CD4-positive, alpha-beta T cell treated with Interleukin-12 subunit alpha and Interleukin-12 subunit beta, for 1 hour (primary cell): ENCODE data around the gene HHLA2.
A peak's percentile ranks its signal among the peaks of the same experiment; 100 is the strongest.
"Not testable (repeated sequence)": the region's sequence is repeated elsewhere in the genome, so short reads cannot be mapped to it uniquely, and the experiment has no call there.

ENCODE experiments used
- DNase-seq: peaks from one replicate; pipeline ENCODE4 v3.0.0-alpha.2; 2020

HHLA2 gene

DNA sequence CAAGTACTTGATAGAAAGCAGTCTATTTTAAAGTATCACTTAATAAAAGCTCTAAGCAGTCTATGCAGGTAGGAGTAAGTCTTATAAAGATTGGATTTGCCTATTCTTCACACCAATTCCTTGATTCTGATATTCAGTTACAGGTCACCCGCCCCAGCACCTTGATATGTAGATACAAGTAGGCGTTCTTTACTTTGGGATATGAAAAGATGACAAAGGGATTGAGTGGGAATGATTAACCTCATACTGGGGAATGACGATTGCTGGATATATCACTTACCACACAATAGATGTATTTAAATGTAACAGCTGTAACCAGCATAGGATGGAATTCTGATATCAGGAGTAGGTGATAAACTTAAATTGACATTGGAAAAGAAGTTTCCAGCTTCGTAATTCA is 47.1 kb downstream of the HHLA2 start:
- DNase-seq = no peak

DNA sequence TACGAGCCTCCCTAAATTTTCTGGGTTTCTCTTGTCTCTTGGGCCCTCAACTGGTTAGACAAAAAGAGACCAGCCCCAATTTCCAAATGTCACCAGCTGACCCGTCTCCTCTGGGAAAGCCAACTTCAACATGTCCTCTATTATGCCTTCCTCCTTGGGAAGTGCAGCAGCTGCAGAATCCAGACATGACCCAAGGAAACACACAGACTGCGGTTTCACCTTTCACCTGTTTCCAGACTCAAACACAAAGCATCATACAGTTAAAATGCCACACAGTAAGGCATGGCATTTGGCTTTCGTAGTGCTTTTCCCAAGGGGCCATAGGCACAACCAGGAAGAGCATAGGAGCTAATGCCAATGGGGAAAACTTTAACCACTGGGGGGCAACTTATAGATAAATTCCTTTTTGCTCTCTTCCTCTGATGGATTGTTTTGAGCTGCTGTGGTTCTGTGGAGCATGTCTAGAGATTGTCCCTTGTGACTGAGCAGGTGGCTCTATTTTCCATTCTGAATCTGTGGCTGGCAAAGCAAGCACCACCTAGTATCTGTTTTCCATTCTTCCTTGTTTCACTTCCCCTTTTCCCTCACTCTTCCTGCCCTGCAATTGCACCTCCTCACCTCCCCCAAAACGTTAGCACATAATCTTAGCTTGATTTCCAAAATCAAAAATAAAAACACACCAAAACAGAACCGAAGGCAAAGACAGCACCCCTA is 49.3 kb downstream of the HHLA2 start:
- no peak for DNase-seq

DNA sequence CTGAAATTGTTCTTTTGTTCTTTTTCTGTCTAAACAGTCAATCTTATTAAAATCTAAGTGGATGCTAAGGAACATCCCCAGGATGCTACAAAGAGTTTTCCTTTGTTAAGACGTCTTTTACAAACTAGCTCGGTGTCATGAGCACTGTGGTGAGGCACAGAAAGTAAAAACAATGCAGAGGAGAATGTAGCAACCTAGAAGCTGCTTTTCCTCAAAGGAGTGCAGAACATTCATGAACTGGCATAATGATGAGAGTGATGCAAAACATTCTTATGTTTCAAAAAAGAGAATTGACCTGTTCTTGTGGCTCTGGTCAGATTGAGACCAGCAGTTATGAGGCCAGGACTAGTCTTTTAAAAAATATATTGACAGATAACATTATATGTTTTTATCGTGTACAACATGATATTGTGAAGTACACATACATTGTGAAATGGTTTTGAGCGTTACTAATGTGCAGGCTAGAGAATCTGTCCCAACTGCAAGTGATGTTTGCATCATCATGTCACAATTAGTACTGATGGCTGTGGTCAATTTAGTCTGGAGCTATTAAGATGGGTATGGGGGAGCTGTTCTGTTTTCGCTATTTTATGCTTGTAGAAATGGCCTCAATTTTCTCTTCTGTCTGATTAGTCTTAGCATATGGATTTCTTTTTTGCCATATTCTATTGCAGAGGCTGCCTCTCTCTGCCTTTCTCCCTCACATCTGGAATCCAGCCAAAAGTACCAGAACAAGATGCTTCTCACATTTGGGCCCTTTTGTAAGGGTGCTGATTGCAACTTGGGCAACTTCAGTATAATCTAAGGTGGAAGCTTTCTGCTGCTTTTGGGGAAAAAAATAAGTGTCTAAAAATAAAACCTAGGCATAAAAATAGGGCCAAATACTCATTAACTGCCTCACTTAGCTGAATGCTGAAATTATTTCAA is 50.2 kb downstream of the HHLA2 start:
- no peak for DNase-seq

DNA sequence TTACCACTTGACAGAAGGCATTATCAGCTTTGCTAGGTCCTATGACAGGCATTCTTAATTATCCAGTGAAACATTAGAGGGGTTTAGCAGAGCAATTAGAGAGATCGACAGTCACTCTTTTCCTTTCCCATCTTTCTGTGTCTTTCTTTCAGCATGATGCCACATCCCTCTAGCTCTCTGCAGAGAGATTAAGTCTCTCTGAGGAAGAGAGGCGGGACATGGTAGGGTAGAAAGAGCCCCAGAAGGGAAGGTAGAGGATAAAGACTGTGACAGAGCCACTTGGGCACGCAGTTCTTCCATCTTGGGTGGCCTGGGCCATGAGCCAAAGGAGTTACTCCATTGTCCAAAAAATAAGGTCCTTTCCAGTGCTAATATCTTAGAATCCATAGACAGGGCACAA is 55.8 kb downstream of the HHLA2 start:
- no peak for DNase-seq

GRCh38 chr3:108354562-108354961 is 58.2 kb downstream of the HHLA2 start:
- no peak for DNase-seq

DNA sequence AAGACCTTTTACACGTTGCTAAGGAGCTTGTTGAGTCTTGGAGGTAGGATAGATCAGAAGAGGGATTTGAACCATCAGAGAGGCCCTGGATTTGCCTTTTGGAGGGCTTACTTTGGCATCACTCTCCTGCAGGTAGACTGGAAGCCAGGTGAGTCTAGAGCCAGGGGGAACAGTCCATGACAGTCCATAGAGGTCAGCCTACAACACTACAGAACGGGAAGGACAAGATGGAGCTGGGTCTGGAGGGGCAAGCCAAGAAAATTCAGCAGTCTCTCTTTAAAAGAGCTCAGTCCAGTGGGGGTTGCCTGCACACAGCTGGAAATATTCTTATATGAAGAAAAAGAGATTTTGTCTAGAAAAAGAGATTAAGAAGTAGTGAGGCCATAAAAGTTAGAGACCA is 60.7 kb downstream of the HHLA2 start:
- no peak for DNase-seq

GRCh38 chr3:108359011-108359410 is 62.7 kb downstream of the HHLA2 start:
- no peak for DNase-seq

DNA sequence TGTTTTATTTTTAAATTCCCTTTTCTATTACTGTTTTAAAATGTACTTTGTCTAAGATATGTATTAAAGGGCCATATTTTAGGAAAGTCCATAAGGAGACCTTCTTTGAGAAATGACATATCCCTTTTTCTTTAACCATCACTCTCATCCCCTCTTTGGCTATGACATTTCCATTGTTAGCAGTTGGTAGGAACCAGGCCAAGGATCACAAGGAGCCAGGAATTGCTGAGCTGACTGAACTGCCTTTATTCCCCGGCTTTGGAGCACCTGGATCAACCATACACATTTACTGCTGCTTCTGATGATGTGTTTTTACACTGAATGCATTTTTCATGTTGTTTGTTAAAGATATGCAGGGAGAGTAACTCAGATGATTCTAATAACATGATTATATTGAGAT is 79.7 kb downstream of the HHLA2 start:
- DNase-seq = no peak

GRCh38 chr3:108377384-108377783 is 81.0 kb downstream of the HHLA2 start:
- no peak for DNase-seq

- DNase-seq = no peak
These were observed 82.0 kb downstream of the HHLA2 start for GRCh38 chr3:108378153-108378951.

GRCh38 chr3:108378952-108379342 is 82.6 kb downstream of the HHLA2 start:
- DNase-seq = not testable (repeated sequence)

DNA sequence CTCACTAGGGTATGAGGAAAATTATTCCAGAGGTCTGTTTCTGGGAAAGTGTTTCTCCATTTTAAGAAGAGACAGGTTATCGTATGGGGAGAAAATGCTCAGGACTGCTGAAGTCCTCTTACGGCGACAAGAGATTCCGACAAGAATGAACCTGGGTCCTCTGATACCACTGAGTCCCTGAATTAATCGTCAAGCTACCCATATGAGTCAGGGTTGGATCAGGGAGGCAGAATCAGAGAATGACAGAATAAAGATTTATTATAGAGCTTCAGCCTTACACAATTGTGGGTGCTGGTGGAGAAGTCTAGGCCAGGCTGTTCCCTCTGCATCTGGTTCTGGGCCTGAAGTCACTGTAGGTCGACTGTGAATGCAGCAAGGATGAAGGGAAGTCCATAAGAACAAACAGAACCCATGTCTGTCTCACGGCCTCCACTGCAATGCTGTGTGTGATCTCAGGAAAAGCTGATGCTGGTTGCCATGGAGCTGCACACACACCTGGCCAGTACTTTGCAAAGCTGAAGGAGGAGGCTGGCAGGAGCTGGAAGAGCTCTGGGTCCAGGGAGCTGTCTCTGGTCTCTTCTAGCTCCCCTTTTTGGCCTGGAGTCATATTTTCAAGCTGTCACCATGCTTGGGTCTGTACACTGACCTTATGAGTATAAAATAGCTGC is 83.9 kb downstream of the HHLA2 start:
- DNase-seq = no peak

DNA sequence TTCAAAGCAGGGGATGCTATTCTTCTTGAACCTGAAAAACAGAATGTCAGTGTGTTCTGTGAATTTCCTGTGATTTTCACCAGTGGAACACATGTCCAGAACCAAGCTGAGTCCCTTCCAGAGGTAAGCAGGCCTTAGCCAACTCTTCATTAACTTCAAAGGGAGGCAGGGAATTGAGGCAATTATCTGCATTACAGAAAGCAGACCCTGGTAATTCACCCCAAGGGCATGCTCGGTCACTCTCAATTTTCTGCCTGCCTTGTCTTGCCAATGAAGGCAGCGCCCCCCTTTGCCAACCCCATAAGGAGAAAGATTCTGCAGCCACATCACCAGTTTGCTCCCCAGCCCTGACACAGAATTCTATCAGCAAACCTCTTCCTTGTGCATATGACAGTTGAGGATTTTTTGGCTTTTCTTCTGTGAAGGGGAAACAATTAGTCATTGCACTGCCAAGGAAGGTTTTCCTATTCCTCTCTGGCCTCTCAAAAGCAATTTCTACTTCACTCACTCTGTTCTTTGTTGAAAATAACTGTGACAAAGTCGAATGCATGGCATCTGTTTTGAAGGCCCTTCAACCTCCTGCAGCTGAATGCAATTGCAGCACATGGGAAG is 85.3 kb downstream of the HHLA2 start:
- no peak for DNase-seq

GRCh38 chr3:108383306-108383705 is 87.0 kb downstream of the HHLA2 start:
- no peak for DNase-seq

DNA sequence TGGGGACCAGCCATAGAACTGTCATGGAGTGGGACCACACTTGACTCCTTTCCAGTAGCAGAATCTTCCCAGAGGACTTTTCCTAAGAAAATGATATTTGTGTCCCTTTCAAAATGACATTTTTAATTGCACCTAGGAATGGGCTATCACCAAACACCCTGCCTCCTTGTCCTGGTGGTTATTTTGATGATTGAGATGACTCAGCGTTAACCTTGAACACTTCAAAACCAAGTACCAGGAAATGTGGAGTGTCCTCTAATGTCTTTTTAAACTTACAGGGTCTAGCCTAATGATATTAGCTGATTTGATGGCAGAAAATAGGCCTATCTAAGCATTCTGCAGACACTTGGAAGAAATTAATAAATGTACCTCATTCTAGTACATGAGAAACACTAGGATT is 90.7 kb downstream of the HHLA2 start:
- DNase-seq = no peak

DNA sequence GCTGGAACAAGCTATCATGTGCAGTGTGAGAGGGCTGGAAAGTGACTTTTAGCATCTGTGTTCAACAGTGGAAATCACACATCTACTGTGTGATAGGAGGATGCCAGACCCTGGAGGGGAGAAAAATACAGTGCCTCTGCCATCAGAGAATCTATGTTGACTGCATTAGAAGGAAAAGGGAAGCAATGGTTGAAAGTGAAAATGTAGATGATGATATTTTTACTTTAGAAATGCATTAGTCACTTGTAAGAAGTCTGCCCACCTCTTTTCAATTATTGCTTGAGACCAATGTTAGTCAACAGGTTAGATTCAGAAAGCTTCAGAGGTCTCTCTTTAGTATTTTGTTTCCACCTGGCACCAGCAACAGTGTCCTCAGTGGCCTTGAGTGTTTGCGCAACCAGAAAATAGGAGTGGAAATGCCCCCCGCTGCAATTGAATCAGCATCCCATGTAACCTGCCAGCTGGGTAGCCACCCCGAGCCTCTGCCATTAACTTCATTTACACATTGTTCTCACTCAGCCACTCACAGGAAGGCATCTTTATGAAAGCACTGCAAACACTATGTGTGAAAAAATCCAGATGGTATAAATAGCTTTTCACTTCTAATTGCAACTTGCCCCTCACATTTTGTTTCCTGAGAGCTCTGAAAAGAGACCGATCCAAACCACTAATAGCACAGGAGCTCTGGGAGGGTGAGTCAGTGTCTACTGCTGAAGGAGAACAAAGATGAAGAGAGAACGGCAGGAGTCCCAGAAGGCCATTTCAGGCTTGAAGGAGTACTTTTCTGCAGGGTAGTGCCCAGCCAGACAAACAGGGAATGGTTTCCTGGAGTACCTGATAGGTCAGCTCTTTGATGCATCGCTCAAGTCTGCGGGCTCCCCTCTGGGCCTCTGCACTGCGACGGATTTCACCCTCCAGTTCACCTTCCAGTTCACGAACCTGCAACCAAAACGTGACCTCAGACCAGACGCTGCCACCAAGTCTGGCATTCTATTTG is 92.1 kb downstream of the HHLA2 start:
- DNase-seq = peak; percentile 6

- no peak for DNase-seq
These were observed 93.0 kb downstream of the HHLA2 start for GRCh38 chr3:108389372-108389771.

DNA sequence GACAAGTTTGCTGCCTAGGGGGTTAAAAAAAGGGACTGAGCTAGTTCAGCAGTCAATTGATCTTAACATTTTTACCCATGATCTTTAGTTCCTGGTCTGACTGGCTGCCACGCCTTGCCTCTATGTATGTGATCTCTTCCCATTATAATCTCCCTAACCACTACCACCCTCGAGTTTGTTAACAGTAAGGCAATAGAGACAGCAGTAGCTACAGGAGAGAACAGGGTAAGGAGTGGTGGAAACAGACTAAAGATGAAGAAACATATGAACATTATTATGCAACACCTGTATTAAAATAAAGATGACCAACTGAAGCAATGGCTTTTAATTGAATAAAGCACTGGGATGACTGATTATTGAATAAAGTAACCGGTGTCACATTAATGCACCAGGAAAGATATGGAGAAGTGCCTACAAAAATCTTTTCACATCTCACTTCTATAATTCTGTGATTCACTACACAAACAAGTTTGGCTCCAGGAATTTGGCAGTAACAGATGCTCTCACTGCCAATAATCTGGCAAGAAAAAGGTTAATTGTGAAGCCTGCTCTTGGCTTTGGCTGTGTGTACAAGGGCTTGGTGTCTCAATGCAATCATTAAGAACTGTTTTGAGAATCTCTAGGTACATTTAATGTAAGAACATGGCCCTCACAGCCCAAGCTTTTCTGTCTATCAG is 95.7 kb downstream of the HHLA2 start:
- no peak for DNase-seq

DNA sequence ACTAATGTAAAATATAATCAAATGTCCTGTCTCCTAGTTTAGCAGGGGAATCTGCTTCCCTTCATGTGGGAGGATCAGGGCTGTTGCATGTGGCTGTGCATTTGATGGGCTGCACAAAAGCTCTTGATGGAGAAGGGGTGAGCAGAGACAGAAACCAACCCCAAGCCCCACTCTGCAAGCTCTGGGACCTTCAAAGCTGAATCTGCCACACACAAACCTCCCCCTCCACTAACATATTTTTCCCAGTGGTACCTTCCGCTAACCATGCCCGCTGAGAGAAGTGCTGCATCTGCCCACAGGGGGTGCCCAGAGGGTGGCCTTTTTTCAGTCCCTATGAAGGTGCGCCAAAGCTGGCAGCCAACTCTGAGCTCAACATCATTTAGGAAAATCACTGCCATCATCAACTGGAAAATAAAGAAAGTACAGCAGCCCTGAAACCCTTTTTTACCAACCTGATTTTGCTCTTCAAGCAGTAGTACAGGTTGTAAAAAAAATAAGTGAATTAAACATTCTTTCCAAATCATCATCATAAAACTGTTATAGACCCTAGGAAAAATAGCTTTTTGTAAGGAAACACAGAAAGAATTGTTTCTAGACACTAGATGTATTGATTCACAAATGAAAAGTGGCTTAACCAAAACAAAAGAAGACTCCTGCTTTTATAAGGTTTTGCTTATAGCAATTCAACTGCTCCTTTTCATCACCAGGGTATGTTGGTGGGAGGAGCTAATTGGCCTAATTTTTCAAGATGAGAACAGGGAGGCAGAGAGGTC is 97.0 kb downstream of the HHLA2 start:
- DNase-seq = no peak

- DNase-seq = no peak
These were observed 97.7 kb downstream of the HHLA2 start for GRCh38 chr3:108394016-108394415.
